ENCODE results near the gene ELP4.

GRCh38 chr11:31499576-31500178, 9.9 kb upstream of the ELP4 start:
- no peak for TF ChIP-seq EZH2 (IDR thresholded peaks at IDR 0.05; ENCODE audit: borderline replicate concordance)
- no peak for TF ChIP-seq CTCF (IDR thresholded peaks at IDR 0.05; ENCODE audit: poor library complexity)
